Activated CD4-positive, alpha-beta T cell treated with anti-CD3 and anti-CD28 coated beads, Interleukin-2, amount 50 U/mL, for 1 hour (primary cell): ENCODE data around the gene IFNL1.
"Not testable (repeated sequence)": the region's sequence is repeated elsewhere in the genome, so short reads cannot be mapped to it uniquely, and the experiment has no call there.

Experiments
- DNase-seq: peaks from one replicate; pipeline ENCODE4 v3.0.0-alpha.2; 2020

Gene IFNL1

GRCh38 chr19:39309305-39309670 is 13.1 kb downstream of the IFNL1 start:
- DNase-seq, result not testable (repeated sequence)

- DNase-seq, result no peak
Observed at GRCh38 chr19:39310558-39311311, 14.5 kb downstream of the IFNL1 start.

- no peak for DNase-seq
Observed at GRCh38 chr19:39314016-39314728, 18.0 kb downstream of the IFNL1 start.

GRCh38 chr19:39315933-39316332 is 19.7 kb downstream of the IFNL1 start:
- DNase-seq, result no peak

- DNase-seq, result no peak
Observed at GRCh38 chr19:39316627-39317321, 20.6 kb downstream of the IFNL1 start.

GRCh38 chr19:39317476-39317875 is 21.3 kb downstream of the IFNL1 start:
- no peak for DNase-seq

GRCh38 chr19:39318071-39318470 is 21.9 kb downstream of the IFNL1 start:
- no peak for DNase-seq

- no peak for DNase-seq
Observed at GRCh38 chr19:39318690-39319089, 22.5 kb downstream of the IFNL1 start.

GRCh38 chr19:39319098-39319891 is 23.1 kb downstream of the IFNL1 start:
- no peak for DNase-seq

GRCh38 chr19:39319892-39320248 is 23.7 kb downstream of the IFNL1 start:
- DNase-seq, result no peak

GRCh38 chr19:39321117-39321831 is 25.1 kb downstream of the IFNL1 start:
- no peak for DNase-seq

- DNase-seq, result no peak
Observed at GRCh38 chr19:39321832-39322176, 25.6 kb downstream of the IFNL1 start.

- no peak for DNase-seq
Observed at GRCh38 chr19:39324242-39324842, 28.1 kb downstream of the IFNL1 start.

- no peak for DNase-seq
Observed at GRCh38 chr19:39325778-39326665, 29.8 kb downstream of the IFNL1 start.

- DNase-seq, result no peak
Observed at GRCh38 chr19:39327363-39328045, 31.3 kb downstream of the IFNL1 start.

- DNase-seq, result peak; percentile 85
Observed at GRCh38 chr19:39328046-39328705, 32.0 kb downstream of the IFNL1 start.

GRCh38 chr19:39329948-39330347 is 33.7 kb downstream of the IFNL1 start:
- no peak for DNase-seq

GRCh38 chr19:39332293-39332692 is 36.1 kb downstream of the IFNL1 start:
- no peak for DNase-seq

GRCh38 chr19:39332738-39333137 is 36.5 kb downstream of the IFNL1 start:
- not testable (repeated sequence) for DNase-seq

- no peak for DNase-seq
Observed at GRCh38 chr19:39333507-39333906, 37.3 kb downstream of the IFNL1 start.
